ENCODE data around the gene BSND. TPM values are rescaled to one million over a fixed set of nuclear protein-coding genes. Genes with fewer than 3 reads are reported as not detected.

The BSND gene
- polyA plus RNA-seq, 1 of the 3 experiments (the other 2 are of a cell fraction), result not detected

DNA sequence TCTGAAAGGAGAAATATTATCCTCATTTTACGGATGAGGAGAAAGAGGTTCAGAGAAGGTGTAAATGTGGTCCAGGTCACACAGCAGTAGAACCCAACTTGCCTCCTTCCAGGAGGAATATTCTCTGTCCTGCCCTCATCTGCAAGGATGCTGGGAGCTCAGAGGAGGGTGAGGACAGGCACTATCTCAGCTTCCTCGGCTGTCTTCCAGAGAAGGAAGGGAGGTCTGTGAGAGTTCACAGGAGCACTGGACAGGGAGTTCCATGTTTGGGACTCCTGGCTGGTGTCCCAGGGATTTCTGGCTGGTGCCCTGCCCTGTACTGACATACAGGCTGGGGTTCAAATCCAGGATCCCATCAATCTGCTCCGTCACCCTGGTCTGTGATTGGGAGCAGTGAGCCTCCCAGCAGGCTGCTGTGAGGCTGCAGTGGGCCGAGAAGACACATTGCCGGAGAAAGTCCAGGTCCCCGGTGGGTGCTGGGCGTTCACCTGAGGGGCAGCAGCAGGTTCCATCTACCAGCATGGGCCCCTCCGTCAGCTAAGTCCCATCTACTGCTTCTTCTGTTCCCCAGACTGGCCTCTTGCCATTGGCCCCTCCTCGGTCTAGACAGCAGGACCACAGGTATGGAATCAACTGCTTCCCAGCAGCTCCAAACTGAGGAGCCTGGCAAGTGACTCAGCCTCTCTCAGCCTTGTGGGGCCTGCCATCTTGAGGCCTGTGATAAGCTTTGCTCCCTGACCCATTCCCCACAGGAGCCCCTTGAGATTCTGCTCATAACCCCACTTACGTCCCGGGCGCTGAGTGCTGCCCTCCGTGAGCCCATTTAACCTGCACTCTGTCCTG, 8.5 kb upstream of the BSND start:
- Histone ChIP-seq H3K9me2 (no peaks in the 10 kb centered on the region), H3K36me3 (replicated peaks in 1 of 2; ENCODE audit: control insufficient read depth in 1 of 2, insufficient read depth in 2 of 2, low read length in 1 of 2) (no peaks in the 10 kb centered on the region), H3K4me1 (ENCODE audit: control insufficient read depth in 1 of 2, insufficient read depth in 2 of 2, low read depth in 1 of 2, low read length in 1 of 2) (peaks cover 0 to 11% of the 10 kb centered on the region in 2 experiments; a peak in 1 of 4 replicates), H4K20me1 (ENCODE audit: insufficient read depth) (no peaks in the 10 kb centered on the region), H3K4me3 (ENCODE audit: low read depth in 2 of 2, low read length in 1 of 2) (no peak overlapping the region), H3K9me3 (no peaks in the 10 kb centered on the region), H3K9ac (no peak overlapping the region), H3K27me3 (ENCODE audit: insufficient read depth) (no peaks in the 10 kb centered on the region), H3K27ac (ENCODE audit: low read depth in 2 of 2, low read length in 1 of 2) (no peak overlapping the region), H2AFZ (ENCODE audit: low read depth) (no peak overlapping the region), H3K79me2 (ENCODE audit: insufficient read depth) (no peaks in the 10 kb centered on the region), H3F3A (replicated peaks; ENCODE audit: insufficient read depth) (no peaks in the 10 kb centered on the region), H3K4me2 (no peak overlapping the region)
- ChIA-PET POLR2A (no interaction called here), CTCF (interaction anchor here (0.8 to 11.0 kb wide), 5 partner anchors 17 to 46 kb away, joined by 3 to 123 read pairs (median 13); no protein-coding TSS in a partner anchor)
- no peak for DNase-seq
- TF ChIP-seq, protein P1, sequence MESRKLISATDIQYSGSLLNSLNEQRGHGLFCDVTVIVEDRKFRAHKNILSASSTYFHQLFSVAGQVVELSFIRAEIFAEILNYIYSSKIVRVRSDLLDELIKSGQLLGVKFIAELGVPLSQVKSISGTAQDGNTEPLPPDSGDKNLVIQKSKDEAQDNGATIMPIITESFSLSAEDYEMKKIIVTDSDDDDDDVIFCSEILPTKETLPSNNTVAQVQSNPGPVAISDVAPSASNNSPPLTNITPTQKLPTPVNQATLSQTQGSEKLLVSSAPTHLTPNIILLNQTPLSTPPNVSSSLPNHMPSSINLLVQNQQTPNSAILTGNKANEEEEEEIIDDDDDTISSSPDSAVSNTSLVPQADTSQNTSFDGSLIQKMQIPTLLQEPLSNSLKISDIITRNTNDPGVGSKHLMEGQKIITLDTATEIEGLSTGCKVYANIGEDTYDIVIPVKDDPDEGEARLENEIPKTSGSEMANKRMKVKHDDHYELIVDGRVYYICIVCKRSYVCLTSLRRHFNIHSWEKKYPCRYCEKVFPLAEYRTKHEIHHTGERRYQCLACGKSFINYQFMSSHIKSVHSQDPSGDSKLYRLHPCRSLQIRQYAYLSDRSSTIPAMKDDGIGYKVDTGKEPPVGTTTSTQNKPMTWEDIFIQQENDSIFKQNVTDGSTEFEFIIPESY (IDR thresholded peaks at IDR 0.05; ENCODE audit: borderline replicate concordance, low read depth), result no peak
- TF ChIP-seq, protein P2, sequence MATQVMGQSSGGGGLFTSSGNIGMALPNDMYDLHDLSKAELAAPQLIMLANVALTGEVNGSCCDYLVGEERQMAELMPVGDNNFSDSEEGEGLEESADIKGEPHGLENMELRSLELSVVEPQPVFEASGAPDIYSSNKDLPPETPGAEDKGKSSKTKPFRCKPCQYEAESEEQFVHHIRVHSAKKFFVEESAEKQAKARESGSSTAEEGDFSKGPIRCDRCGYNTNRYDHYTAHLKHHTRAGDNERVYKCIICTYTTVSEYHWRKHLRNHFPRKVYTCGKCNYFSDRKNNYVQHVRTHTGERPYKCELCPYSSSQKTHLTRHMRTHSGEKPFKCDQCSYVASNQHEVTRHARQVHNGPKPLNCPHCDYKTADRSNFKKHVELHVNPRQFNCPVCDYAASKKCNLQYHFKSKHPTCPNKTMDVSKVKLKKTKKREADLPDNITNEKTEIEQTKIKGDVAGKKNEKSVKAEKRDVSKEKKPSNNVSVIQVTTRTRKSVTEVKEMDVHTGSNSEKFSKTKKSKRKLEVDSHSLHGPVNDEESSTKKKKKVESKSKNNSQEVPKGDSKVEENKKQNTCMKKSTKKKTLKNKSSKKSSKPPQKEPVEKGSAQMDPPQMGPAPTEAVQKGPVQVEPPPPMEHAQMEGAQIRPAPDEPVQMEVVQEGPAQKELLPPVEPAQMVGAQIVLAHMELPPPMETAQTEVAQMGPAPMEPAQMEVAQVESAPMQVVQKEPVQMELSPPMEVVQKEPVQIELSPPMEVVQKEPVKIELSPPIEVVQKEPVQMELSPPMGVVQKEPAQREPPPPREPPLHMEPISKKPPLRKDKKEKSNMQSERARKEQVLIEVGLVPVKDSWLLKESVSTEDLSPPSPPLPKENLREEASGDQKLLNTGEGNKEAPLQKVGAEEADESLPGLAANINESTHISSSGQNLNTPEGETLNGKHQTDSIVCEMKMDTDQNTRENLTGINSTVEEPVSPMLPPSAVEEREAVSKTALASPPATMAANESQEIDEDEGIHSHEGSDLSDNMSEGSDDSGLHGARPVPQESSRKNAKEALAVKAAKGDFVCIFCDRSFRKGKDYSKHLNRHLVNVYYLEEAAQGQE (IDR thresholded peaks at IDR 0.05; ENCODE audit: low read depth, low read length), result no peak
- TF ChIP-seq CHD2 (IDR thresholded peaks at IDR 0.05; ENCODE audit: low read length, partially characterized antibody) (no peak), JUND (IDR thresholded peaks at IDR 0.05) (no peak), FOXM1 (IDR thresholded peaks at IDR 0.05; ENCODE audit: low read depth) (no peak), TCF12 (IDR thresholded peaks at IDR 0.05) (no peak), NRF1 (IDR thresholded peaks at IDR 0.05; ENCODE audit: low read depth, low read length) (no peak), FOXJ3 (CRISPR knock-in tag; IDR thresholded peaks at IDR 0.05) (no peak), POLR2AphosphoS5 (IDR thresholded peaks at IDR 0.05; ENCODE audit: low read depth, low read length) (no peak), SMC3 (IDR thresholded peaks at IDR 0.05; ENCODE audit: low read depth, low read length) (no peak), RAD21 (IDR thresholded peaks at IDR 0.05; ENCODE audit: low read length) (no peak), EZH2phosphoT487 (IDR thresholded peaks at IDR 0.05; ENCODE audit: borderline replicate concordance, low read depth) (no peak)
- TF ChIP-seq, protein P3, sequence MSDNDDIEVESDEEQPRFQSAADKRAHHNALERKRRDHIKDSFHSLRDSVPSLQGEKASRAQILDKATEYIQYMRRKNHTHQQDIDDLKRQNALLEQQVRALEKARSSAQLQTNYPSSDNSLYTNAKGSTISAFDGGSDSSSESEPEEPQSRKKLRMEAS (IDR thresholded peaks at IDR 0.05; ENCODE audit: low read depth), result no peak
- WGBS (ENCODE audit: low lambda C conversion rate), result 56% methylated on average over 6 of the region's 13 CpGs
